ENCODE results near the gene TPSG1. TPM values are rescaled to one million over a fixed set of nuclear protein-coding genes. Genes with fewer than 3 reads are reported as not detected.
"Not testable (repeated sequence)": the region's sequence is repeated elsewhere in the genome, so short reads cannot be mapped to it uniquely, and the experiment has no call there.

TPSG1 gene
- polyA plus RNA-seq, 4 donors = 0.47 to 1.6 (median 0.90) TPM

DNA sequence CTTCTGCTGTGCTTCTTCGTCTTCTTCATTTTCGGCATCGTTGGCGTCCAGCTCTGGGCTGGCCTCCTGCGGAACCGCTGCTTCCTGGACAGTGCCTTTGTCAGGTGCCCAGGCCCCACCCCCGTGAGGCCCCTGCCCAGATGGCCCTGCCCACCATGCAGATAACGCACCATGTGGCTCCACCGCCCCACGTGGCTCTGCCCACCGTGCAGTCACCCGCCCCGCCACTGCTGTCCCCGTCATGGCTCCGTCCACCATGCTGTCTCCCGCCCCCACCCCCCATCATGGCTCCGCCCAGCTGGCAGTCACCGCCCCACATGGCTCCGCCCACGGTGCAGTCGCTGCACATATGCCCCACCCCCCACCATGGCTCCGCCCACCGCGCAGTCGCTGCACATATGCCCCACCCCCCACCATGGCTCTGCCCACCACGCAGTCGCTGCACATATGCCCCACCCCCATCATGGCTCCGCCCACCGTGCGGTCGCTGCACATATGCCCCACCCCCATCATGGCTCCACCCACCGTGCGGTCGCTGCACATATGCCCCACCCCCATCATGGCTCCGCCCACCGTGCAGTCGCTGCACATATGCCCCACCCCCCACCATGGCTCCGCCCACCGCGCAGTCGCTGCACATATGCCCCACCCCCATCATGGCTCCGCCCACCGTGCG lies 26.3 kb downstream of the TPSG1 start:
- not testable (repeated sequence) for DNase-seq (ENCODE audit: low read depth in 4 of 4, low spot score in 3 of 4)

DNA sequence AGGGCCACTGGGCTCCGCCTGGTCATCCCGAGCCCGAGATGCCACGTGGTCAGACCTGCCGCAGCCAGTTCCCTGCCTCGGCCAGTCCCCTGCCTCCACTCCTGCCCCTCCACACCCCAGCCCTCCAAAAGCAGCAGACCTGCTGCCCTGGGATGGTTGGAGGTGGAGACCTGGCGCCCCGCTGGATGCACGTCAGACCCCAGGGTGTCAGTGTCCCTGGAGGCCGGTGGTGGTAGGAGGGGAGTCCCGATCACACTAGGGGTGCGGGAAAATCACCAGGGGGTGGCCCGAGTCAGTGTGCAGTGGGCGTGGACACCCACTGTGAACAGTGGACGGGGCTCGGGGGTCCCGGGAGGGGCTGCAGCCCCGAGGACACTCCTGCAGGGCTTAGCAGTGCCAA lies 26.9 kb downstream of the TPSG1 start:
- DNase-seq (ENCODE audit: low read depth in 4 of 4, low spot score in 3 of 4) = no peak

DNA sequence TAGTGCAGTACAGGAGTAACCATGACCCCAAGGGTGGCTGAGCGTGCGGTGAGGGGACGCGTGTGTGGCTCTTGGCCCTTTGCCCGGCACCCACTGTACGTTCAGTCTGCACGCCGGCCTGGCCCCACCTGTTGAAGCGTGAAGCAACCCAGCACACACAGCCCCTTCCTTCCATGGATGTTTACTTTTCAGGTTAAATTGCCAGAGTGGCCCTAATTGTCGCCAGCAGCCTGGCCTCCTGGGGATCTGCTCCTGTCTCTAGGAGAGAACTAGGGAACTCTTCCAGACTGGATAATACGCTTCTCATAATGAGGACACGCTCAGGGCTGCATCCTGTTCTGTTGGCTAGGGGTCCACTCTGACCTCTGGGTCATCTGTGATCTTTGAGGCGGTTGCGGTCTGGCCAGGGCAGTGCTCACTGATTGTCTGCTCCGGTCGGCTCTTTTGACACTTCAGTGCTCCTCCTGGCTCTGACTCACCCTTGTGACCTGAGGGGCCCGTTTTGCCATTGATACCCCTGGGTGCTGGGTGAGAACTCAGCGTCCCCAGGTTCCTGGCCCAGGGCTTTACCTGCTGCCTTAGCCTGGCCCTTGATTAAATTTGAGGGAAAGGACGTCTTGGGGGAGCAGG lies 27.7 kb downstream of the TPSG1 start:
- DNase-seq (ENCODE audit: low read depth in 4 of 4, low spot score in 3 of 4) = no peak

DNA sequence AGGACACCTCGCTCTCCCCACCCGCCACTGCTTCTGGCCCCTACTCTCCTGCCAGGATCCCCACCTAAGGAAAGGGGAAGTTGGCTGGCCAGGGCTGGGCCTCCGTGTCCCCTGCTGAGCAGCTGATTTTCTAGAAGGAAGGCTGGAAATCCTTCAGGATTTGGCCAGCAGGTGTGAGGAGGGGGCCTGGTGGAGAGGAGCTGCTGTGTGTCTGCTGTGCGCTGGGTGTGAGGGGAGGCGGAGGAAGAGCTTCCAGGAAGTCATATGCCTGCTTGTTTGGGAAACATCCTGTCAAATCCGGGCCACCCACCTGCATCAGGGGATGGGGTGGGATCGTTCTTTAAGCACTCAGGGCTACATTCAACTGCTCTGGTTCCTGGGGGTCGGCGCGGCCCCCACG lies 28.6 kb downstream of the TPSG1 start:
- DNase-seq (ENCODE audit: low read depth in 4 of 4, low spot score in 3 of 4) = no peak

DNA sequence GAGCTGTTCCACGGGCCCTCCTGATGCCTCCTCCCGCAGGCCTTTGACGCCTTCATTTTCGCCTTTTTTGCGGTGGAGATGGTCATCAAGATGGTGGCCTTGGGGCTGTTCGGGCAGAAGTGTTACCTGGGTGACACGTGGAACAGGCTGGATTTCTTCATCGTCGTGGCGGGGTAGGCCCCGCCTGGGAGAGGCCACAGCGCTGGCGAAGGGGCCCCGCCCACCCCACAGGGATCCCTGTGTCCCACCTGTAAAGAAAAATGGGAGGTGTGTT lies 29.7 kb downstream of the TPSG1 start:
- no peak for DNase-seq (ENCODE audit: low read depth in 4 of 4, low spot score in 3 of 4)

DNA sequence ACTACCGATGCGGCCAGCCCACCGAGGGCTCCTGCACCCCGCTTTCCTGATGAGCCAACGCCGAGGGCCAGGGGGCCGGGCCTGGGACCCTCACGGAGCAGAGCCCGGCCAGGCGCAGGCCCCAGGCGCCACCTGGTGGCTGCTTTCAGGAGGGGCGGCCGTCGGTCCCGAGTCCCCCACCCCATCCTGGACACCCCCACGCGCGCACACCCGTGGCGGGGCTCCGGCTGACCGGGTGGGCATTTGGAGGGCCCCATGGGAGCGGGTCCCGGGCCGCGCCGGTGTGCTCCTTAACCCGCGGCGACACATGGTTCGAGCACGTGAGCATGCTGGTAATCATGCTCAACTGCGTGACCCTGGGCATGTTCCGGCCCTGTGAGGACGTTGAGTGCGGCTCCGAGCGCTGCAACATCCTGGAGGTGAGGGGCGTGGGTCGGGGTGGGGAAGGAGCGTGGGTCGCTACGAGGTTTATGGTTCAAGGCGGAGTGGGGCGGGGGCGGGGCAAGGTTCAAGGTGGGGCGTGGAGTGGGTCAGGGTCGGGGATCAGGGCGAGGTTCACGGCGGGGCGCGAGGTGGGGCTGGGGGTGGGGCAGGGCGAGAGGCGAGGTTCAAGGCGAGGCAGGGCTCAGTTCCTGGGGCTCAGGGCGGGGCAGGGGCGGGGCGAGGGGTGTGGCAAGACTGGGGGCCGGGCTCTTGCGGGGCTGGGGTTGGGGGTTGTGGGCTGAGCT lies 30.2 kb downstream of the TPSG1 start:
- no peak for DNase-seq (ENCODE audit: low read depth in 4 of 4, low spot score in 3 of 4)

DNA sequence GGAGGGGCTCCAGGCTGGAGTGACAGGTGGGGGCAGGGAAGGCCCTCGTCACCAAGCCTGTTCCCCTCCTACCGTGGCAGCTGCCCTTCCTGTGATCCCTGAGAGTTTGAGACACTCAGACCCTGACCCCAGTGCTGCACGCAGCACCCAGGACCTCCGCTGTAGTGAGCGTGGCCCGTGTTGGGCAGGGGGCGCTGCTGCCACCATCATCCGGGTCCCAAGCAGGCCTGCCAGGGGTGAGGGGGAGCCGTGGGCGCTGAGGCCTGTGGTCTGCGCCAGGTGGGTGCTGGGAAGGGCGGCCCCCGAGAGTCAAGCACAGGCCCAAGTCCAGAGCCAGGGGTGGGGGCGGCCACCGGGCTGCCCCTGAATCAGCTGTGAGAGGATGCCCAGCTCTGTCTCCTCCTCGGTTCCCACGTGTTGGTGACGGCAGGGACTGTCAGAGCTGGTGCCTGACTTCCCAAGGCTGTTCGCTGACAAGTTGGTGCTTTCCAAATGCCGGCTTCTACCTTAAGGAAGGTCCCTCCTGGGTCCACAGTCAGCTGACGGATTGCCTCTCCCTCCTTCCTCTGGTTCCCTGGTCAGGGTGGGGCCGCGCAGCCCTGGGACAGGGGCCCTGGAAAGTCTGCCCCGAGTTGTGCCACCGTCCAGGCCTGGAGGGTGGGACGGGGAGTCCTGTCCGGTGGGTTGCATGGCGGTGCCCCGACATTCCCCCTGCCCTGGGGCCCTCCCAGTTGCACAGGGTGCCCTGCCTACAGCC lies 31.1 kb downstream of the TPSG1 start:
- no peak for DNase-seq (ENCODE audit: low read depth in 4 of 4, low spot score in 3 of 4)

DNA sequence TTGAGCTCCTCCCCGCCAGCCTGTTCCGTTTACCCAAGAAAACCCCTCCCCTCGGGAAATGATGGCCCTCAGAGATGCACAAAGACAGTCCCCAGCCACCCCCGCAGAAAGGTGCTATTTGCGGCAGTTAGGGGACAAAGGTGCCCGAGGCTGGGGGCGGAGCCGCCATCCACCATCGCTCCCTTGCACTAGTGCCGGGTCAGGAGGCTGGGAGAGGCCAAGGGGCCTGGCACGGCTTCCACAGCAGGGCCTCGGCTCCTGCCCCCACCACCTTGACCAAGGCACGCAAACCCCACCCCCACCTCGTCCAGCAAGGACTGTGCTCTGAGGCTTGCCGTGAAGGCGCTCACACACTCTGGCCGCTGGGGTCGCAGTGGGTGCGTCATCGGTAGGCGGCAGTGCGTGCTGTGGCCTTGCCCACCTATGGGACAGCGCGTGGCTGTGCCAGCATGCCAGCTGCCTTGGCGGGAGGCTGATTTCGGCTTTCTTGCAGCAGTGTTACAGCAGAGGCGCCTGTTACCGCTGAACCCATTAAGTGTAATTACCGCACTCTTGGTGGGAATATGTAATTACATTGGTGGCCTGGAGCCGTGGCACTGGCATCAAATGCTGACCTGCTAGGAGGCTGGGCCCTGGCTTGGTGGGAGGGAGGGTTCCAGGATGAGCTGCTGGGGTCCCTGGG lies 31.8 kb downstream of the TPSG1 start:
- no peak for DNase-seq (ENCODE audit: low read depth in 4 of 4, low spot score in 3 of 4)

DNA sequence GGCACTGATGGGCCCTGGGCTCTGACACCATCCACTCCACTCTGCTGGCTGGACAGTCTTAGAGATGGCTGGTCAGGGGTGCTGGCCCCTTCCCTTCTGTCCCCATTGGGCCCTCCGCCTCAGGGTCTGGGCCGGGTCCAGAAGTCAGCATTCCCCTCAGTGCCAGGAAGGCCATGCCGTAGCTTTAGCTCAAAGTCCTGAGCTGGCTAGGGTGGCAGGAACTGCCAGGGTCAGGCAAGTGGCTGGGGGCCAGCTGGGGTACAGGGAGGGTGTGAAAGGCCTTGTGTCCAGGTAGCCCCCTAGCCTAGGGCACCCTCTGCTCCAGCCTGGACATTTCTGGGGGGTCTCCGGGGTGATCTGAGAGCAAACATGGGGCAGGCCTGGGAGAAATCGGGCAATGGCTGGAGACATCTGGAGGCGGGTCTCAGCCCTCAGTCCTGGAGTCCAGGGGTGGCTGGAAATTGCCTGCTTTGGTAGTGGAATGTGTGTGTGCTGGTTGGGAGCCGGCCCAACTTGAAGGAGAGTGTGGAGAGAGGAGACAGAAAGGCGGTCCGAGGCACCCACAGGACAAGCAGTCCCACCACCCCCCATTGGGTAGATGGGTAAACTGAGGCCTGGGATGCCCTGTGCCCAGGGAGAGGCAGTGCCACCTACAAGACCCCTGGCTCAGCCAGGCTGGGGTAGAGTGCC lies 32.5 kb downstream of the TPSG1 start:
- DNase-seq (ENCODE audit: low read depth in 4 of 4, low spot score in 3 of 4) = no peak

DNA sequence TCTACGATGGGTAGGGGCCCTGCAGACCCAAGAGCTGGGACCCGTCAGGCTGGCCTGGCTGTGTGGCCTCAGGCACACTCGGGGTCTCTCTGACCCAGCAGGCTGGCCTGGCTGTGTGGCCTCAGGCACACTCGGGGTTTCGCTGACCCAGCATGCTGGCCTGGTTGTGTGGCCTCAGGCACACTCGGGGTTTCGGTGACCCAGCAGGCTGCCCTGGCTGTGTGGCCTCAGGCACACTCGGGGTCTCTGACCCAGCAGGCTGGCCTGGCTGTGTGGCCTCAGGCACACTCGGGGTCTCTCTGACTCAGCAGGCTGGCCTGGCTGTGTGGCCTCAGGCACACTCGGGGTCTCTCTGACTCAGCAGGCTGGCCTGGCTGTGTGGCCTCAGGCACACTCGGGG lies 34.3 kb downstream of the TPSG1 start:
- not testable (repeated sequence) for DNase-seq (ENCODE audit: low read depth in 4 of 4, low spot score in 3 of 4)

DNA sequence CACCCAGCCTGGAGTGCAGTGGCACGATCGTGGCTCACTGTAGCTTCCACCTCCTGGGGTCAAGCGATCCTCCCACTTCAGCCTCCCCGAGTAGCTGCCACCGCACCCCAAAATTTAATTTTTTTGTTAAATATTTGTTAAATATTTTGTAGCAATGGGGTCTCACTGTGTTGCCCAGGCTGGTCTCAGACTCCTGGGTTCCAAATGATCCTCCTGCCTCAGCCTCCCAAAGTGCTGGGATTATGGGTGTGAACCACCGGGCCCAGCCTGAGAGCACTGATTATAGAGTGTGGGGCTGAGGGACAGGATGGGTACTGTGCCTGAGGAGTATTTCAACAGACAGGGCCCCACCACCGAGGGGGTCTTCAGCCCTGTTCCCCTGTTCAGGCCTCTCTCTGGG lies 35.6 kb downstream of the TPSG1 start:
- no peak for DNase-seq (ENCODE audit: low read depth in 4 of 4, low spot score in 3 of 4)

DNA sequence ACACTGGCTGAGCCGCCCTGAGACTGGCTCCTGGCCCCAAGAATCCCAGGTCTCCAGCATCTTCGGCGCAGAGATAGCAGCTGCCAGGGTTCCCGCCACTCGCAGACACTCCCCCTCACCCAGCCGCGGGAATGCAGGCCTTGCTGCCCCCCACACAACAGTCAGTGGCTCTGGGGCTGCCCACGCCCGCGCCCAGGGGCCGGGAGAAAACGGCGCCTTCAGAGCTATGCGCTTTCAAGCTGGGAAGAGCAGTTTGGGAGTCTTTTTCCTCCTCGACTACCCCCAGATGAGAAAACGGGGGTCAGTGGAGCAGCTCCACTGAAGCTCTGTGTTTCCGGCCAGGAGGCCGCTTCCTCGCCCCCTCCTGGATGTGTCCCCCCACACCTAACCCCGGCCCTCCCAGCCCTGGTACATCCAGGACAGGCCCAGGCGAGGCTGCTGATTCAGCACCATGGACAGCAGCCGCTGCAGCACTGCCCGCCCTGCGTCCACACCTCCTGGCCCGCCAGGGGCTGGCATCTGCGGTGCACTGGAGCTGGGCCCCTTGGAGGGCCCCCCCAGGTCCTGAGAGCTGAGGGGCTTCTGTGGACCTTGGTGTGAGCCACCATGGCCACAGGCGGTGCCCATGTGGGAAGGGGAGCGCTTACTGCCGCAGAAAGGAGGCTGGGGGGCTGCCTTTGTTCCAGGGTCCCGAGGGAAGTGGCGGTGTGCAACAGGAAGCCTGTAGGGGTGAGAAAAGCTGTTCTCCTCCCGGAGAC lies 36.5 kb downstream of the TPSG1 start:
- no peak for DNase-seq (ENCODE audit: low read depth in 4 of 4, low spot score in 3 of 4)

DNA sequence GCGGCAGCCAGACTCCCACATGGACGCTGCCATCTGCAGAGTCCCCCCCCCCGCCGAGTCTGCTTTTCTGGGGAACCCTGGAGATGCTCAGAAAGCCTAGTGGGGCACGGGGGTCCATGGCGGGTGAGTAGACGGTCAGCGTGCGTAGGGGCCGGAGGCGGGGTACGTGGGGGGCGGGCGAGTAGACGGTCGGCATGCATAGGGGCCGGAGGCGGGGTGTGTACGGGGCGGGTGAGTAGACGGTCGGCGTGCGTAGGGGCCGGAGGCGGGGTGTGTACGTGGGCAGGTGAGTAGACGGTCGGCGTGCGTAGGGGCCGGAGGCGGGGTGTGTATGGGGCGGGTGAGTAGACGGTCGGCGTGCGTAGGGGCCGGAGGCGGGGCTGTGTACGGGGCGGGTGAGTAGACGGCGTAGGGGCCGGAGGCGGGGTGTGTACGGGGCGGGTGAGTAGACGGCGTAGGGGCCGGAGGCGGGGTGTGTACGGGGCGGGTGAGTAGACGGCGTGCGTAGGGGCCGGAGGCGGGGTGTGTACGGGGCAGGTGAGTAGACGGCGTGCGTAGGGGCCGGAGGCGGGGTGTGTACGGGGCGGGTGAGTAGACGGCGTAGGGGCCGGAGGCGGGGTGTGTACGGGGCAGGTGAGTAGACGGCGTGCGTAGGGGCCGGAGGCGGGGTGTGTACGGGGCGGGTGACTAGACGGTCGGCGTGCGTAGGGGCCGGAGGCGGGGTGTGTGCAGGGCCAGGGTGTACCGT lies 39.4 kb downstream of the TPSG1 start:
- not testable (repeated sequence) for DNase-seq (ENCODE audit: low read depth in 4 of 4, low spot score in 3 of 4)

DNA sequence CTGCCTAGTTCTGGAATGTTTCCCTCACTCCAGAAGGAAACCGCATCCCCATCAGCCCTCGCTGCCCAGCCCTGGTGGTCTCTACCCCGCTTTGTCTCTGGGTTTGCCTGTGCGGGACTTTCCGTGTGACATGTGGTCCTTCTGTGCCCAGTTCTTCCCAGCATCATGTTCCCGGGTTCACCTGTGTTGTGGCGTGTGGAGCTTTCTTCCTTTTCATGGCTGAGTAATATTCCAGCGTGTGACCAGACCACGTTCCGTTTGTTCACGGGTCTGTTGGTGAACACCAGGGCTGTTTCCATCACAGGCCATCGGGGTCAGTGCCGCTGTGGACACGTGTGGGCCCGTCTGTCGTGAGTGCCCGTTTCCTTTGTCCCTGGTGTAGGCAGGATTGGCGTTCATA lies 40.1 kb downstream of the TPSG1 start:
- no peak for DNase-seq (ENCODE audit: low read depth in 4 of 4, low spot score in 3 of 4)

DNA sequence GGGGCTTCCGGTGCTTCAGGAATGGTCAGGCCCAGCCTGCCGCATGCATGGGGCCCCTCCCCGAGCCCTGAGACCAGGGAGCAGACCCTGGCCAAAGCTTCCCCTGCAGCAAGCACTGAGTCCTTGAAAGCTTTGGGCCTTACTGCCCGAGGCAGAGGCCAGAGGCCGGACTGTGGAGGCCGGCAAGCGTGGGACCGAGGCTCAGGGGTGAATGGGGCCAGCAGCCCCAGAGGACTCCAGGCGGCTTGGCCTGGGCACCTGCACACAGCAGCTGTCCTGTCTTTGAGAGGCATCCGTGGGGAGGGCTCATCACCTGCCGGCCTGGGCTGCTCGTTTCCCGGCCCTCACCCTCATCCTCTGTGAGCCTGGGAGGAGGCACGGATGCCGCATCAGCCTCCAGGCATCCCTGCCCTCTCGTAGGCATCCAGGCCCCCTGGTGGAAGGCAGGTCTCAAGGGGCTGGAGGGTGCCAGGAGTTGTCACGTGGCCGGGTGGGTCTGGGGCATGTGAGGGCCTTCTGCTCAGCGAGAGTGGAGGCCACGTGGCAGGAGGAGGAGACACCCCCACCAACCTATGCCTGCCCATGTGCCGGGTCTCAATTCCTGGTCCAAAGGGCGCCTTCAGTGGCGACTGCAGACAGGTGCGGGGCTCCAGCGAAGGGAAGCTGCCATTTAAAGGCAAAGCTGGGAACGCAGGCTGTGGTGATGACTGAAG lies 40.8 kb downstream of the TPSG1 start:
- DNase-seq (ENCODE audit: low read depth in 4 of 4, low spot score in 3 of 4) = no peak

DNA sequence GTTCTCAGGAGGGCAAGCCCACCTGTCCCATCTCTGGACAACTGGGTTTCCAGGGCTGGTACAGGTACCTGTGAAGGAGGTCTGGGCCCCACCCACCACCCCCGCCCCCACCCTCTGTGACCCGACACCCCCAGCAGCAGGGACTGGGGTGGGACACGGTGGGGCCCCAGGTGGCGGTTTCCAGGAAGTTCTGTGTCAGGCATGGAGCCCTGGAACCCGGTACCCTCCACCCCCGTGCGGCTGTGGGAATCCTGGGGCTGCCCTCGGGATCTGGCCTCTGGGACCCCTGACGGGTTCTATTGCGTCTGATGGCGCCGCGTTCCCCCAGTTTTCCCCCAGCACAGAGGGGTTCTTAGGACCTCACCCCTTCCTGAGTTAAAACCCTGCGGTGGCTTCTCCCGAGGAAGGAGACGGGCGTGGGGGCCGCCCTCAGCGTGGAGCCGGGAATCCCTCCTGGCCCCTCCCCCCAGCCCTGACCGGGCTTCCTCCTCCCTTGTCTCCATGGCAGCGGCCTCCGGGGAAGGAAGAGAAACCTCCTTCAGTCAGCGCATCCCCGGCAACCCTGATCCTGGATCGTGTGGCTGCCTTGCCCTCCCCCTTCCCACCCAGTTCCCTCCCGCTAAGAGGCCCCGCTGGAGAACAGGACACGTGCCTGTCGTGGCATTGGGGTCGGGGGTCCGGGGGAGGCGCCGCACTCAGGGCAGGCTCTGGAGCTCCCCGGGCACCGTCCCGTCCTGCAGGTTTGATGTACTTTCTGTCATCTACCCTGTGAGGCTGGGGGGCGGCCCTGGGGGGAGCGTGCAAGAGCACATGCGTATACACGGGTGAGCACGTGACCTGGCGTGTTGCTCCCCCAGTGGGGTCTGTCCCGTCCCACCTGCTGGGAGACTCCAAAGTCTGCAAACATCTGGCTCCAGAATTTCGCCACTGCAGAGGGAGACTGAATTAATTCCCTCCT lies 41.8 kb downstream of the TPSG1 start:
- DNase-seq (ENCODE audit: low read depth in 4 of 4, low spot score in 3 of 4) = peak in 1 of 4 donors; percentile 63

DNA sequence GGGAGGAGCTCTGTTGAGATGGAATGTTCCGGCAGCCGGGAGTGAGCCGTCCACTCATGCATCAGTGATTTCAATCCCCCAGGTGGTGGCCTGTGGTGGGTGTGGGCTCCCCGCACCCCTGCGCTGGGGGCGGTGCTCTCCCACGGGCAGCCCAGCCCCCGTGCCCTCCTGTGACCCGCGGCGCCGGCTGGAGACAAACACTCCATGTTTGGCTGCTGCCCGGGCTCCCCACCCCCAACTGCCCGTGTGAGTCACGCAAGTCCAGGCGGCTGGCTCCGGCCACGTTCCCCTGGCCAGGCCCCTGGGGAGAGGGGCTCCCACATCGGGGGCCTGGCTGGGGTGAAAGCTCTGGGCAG lies 42.8 kb downstream of the TPSG1 start:
- DNase-seq (ENCODE audit: low read depth in 4 of 4, low spot score in 3 of 4) = peak in 2 of 4 donors; percentile 62 to 77

Measured in right renal pelvis (tissue), 4 donors.